Uterus (tissue), 2 donors: ENCODE results near the gene PIP5K1C.

Source experiments
- POLR2A ChIP-seq, 2 donors: fragments of 450-650 bp; IDR thresholded peaks; one replicate each; pipeline ENCODE4 v1.6.1; 2016; ENCODE audit warnings: antibody characterized with exemption in 2 of 2, mild to moderate bottlenecking in 1 of 2, moderate library complexity in 1 of 2
- TF ChIP-seq, protein P1 (sequence below), 4 experiments: fragments of 200-600 bp in 2 of 4; fragments of 450-650 bp in 2 of 4; sonication (generic) in 2 of 4; IDR thresholded peaks; one replicate each; pipeline ENCODE4 v1.5.1; 2016 to 2019; ENCODE audit warnings: antibody characterized with exemption in 4 of 4, mild to moderate bottlenecking in 2 of 4, moderate library complexity in 1 of 4

DNA sequence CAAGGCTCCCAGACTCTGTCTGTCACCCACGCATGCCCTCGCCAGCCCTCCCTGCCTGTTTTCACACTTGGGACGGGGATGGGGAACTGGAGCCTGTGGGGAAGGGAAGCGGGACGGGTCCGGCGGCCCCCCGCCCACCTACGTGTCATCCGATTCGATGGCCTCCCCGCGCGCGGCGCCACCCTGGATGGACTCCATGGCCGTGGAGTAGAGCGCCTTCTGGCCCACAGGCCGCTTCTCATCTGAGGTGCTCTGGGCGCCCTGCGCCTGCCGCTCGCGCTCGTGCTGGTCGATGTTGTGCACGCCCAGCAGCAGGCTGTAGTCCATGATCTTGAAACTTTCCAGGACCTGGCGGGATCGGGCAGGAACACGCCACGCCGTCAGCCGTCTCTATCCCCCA, 48.6 kb downstream of the PIP5K1C start:
- TF ChIP-seq, protein P1, sequence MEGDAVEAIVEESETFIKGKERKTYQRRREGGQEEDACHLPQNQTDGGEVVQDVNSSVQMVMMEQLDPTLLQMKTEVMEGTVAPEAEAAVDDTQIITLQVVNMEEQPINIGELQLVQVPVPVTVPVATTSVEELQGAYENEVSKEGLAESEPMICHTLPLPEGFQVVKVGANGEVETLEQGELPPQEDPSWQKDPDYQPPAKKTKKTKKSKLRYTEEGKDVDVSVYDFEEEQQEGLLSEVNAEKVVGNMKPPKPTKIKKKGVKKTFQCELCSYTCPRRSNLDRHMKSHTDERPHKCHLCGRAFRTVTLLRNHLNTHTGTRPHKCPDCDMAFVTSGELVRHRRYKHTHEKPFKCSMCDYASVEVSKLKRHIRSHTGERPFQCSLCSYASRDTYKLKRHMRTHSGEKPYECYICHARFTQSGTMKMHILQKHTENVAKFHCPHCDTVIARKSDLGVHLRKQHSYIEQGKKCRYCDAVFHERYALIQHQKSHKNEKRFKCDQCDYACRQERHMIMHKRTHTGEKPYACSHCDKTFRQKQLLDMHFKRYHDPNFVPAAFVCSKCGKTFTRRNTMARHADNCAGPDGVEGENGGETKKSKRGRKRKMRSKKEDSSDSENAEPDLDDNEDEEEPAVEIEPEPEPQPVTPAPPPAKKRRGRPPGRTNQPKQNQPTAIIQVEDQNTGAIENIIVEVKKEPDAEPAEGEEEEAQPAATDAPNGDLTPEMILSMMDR (IDR thresholded peaks at IDR 0.05), result no peak
- no peak for TF ChIP-seq POLR2A (IDR thresholded peaks at IDR 0.05)
